Subcutaneous abdominal adipose tissue (tissue), 5 donors: ENCODE results near the gene C2CD3.

Experiments used
- H3K27ac ChIP-seq: one replicate; pipeline ENCODE4 v1.7.0; 2013; ENCODE audit warnings: low read depth, mild to moderate bottlenecking, inconsistent platforms, low read length, moderate library complexity
- H3K27me3 ChIP-seq, 5 donors: one replicate each; pipeline ENCODE4 v1.7.0; 2013; ENCODE audit warnings: low read length in 5 of 5, inconsistent platforms in 1 of 5; ENCODE audit not compliant: control insufficient read depth in 5 of 5, insufficient read depth in 4 of 5
- H3K36me3 ChIP-seq, 5 donors: one replicate each; pipeline ENCODE4 v1.7.0; 2013; ENCODE audit warnings: low read length in 5 of 5; ENCODE audit not compliant: control insufficient read depth in 5 of 5, insufficient read depth in 5 of 5
- H3K4me1 ChIP-seq, 5 donors: one replicate each; pipeline ENCODE4 v1.7.0; 2013; ENCODE audit warnings: low read length in 5 of 5, mild to moderate bottlenecking in 3 of 5, moderate library complexity in 1 of 5; ENCODE audit not compliant: control insufficient read depth in 5 of 5, insufficient read depth in 5 of 5
- H3K4me3 ChIP-seq, 5 donors: one replicate each; pipeline ENCODE4 v1.7.0; 2013; ENCODE audit warnings: low read length in 5 of 5, low read depth in 1 of 5
- H3K9ac ChIP-seq, 5 donors: one replicate each; pipeline ENCODE4 v1.7.0; 2013; ENCODE audit warnings: low read length in 5 of 5, mild to moderate bottlenecking in 4 of 5, moderate library complexity in 3 of 5
- H3K9me3 ChIP-seq, 5 donors: one replicate each; pipeline ENCODE4 v1.7.0; 2013; ENCODE audit warnings: low read length in 5 of 5; ENCODE audit not compliant: control insufficient read depth in 5 of 5
- donor health status: healthy.
- donor health status: healthy.
- donor health status: healthy.
- donor health status: healthy.
- donor health status: healthy.

C2CD3 gene

GRCh38 chr11:74195828-74196227 lies 25.0 kb upstream of the C2CD3 start:
- peaks cover 0 to 8% (median 0%) of the 10 kb centered on the region in 5 donors for H3K36me3 ChIP-seq
- H3K9ac ChIP-seq: no peak overlapping the region
- no peaks in the 10 kb centered on the region for H3K27me3 ChIP-seq
- no peak overlapping the region for H3K27ac ChIP-seq
- H3K4me3 ChIP-seq: no peak overlapping the region
- peaks cover 0 to 2% (median 0%) of the 10 kb centered on the region in 5 donors for H3K9me3 ChIP-seq
- no peaks in the 10 kb centered on the region for H3K4me1 ChIP-seq

GRCh38 chr11:74185695-74186094 lies 14.9 kb upstream of the C2CD3 start:
- no peaks in the 10 kb centered on the region for H3K4me1 ChIP-seq
- H3K27me3 ChIP-seq: no peaks in the 10 kb centered on the region
- no peak overlapping the region for H3K4me3 ChIP-seq
- peaks cover 0 to 4% (median 0%) of the 10 kb centered on the region in 5 donors for H3K9me3 ChIP-seq
- H3K9ac ChIP-seq: no peak overlapping the region
- H3K36me3 ChIP-seq: peaks cover 0 to 3% (median 0%) of the 10 kb centered on the region in 5 donors
- no peak overlapping the region for H3K27ac ChIP-seq

GRCh38 chr11:74185285-74185684 lies 14.5 kb upstream of the C2CD3 start:
- Histone ChIP-seq H3K9me3 (peaks cover 0 to 4% (median 0%) of the 10 kb centered on the region in 5 donors), H3K4me3 (no peak overlapping the region), H3K4me1 (no peaks in the 10 kb centered on the region), H3K9ac (no peak overlapping the region), H3K36me3 (peaks cover 0 to 3% (median 0%) of the 10 kb centered on the region in 5 donors), H3K27me3 (no peaks in the 10 kb centered on the region), H3K27ac (no peak overlapping the region)

- no peak overlapping the region for H3K27ac ChIP-seq
- peaks cover 0 to 2% (median 0%) of the 10 kb centered on the region in 5 donors for H3K9me3 ChIP-seq
- peaks cover 0 to 3% (median 0%) of the 10 kb centered on the region in 5 donors for H3K36me3 ChIP-seq
- H3K27me3 ChIP-seq: no peaks in the 10 kb centered on the region
- no peak overlapping the region for H3K9ac ChIP-seq
- no peak overlapping the region for H3K4me3 ChIP-seq
- no peaks in the 10 kb centered on the region for H3K4me1 ChIP-seq
Observed at GRCh38 chr11:74182635-74183034, 11.8 kb upstream of the C2CD3 start.

- no peaks in the 10 kb centered on the region for H3K4me1 ChIP-seq
- H3K27ac ChIP-seq: no peak overlapping the region
- H3K9ac ChIP-seq: no peak overlapping the region
- H3K4me3 ChIP-seq: no peak overlapping the region
- peaks cover 0 to 5% (median 1%) of the 10 kb centered on the region in 5 donors for H3K36me3 ChIP-seq
- no peaks in the 10 kb centered on the region for H3K9me3 ChIP-seq
- H3K27me3 ChIP-seq: no peaks in the 10 kb centered on the region
Observed at GRCh38 chr11:74179234-74180052, 8.6 kb upstream of the C2CD3 start.

GRCh38 chr11:74175920-74176319 lies 5.1 kb upstream of the C2CD3 start:
- H3K9ac ChIP-seq: no peak overlapping the region
- H3K4me1 ChIP-seq: peaks cover 5 to 21% (median 15%) of the 10 kb centered on the region in 5 donors
- H3K4me3 ChIP-seq: no peak overlapping the region

GRCh38 chr11:74171997-74172396 lies 1.2 kb upstream of the C2CD3 start:
- peaks cover 2 to 14% (median 7%) of the 10 kb centered on the region in 5 donors for H3K36me3 ChIP-seq
- peak overlapping the region; percentile 52 for H3K27ac ChIP-seq
- H3K9ac ChIP-seq: peak overlapping the region; percentile 70 to 94 (median 75)
- peaks cover 7 to 34% (median 28%) of the 10 kb centered on the region in 5 donors for H3K4me1 ChIP-seq
- H3K27me3 ChIP-seq: no peaks in the 10 kb centered on the region
- H3K9me3 ChIP-seq: no peaks in the 10 kb centered on the region
- H3K4me3 ChIP-seq: peak overlapping the region; percentile 79 to 93 (median 90)

More at GRCh38 chr11:74175920-74176319, 5.1 kb upstream of the C2CD3 start:
- Histone ChIP-seq H3K9me3 (no peaks in the 10 kb centered on the region), H3K27me3 (no peaks in the 10 kb centered on the region), H3K36me3 (peaks cover 0 to 5% (median 0%) of the 10 kb centered on the region in 5 donors), H3K27ac (no peak overlapping the region)

GRCh38 chr11:74171630-74171968 lies 797 bp upstream of the C2CD3 start:
- Histone ChIP-seq H3K36me3 (peaks cover 3 to 18% (median 11%) of the 10 kb centered on the region in 5 donors), H3K4me3 (peak overlapping the region; percentile 79 to 93 (median 90)), H3K27ac (peak overlapping the region; percentile 52), H3K27me3 (no peaks in the 10 kb centered on the region), H3K9me3 (no peaks in the 10 kb centered on the region), H3K4me1 (peaks cover 7 to 34% (median 28%) of the 10 kb centered on the region in 5 donors), H3K9ac (peak overlapping the region; percentile 70 to 94 (median 75))

- peaks cover 5 to 22% (median 14%) of the 10 kb centered on the region in 5 donors for H3K36me3 ChIP-seq
- H3K9ac ChIP-seq: peak overlapping the region; percentile 71 to 87 (median 80)
- H3K27ac ChIP-seq: peak overlapping the region; percentile 52
- H3K4me1 ChIP-seq: peaks cover 7 to 34% (median 28%) of the 10 kb centered on the region in 5 donors
- no peaks in the 10 kb centered on the region for H3K27me3 ChIP-seq
- peak overlapping the region; percentile 79 to 93 (median 90) for H3K4me3 ChIP-seq
- H3K9me3 ChIP-seq: no peaks in the 10 kb centered on the region
Observed at GRCh38 chr11:74169738-74170458, 904 bp downstream of the C2CD3 start.

GRCh38 chr11:74168838-74169237 lies 2.0 kb downstream of the C2CD3 start:
- H3K9ac ChIP-seq: no peak overlapping the region
- peaks cover 7 to 34% (median 28%) of the 10 kb centered on the region in 5 donors for H3K4me1 ChIP-seq
- no peak overlapping the region for H3K4me3 ChIP-seq
- no peaks in the 10 kb centered on the region for H3K9me3 ChIP-seq
- H3K27me3 ChIP-seq: no peaks in the 10 kb centered on the region
- peaks cover 11 to 31% (median 23%) of the 10 kb centered on the region in 5 donors for H3K36me3 ChIP-seq
- H3K27ac ChIP-seq: no peak overlapping the region
